Panc1 (cell line): Measurements from ENCODE around the gene ARF4. TPM values are rescaled to one million over a fixed set of nuclear protein-coding genes. Genes with fewer than 3 reads are reported as not detected.

Source experiments
- ATAC-seq: fragments of 200-7000 bp; cut with Tn5 transposase; 2 replicates; pipeline ENCODE4 v1.9.1; 2020; ENCODE audit warnings: mild to moderate bottlenecking, moderate library complexity
- BruUV-seq: library from RNA; stranded (reverse); fragments of 400-500 nt; replicated peaks from 2 replicates; lab custom pipeline; 2021; lab: Mats Ljungman, UMichigan
- CTCF ChIA-PET: fragments of 300-600 bp; sonication (Branson Sonifier 250); formaldehyde crosslinking; loops from one replicate; lab custom pipeline; 2022; ENCODE audit warnings: antibody characterized with exemption; lab: Charles Lee
- POLR2A ChIA-PET: fragments of 300-600 bp; sonication (Branson Sonifier 250); formaldehyde crosslinking; loops from one replicate; lab custom pipeline; 2022; ENCODE audit warnings: antibody characterized with exemption; lab: Charles Lee
- DNase-seq: peaks from one replicate; pipeline ENCODE4 v3.0.0-alpha.2; 2010; ENCODE audit warnings: low read depth, low spot score
- H3K27ac ChIP-seq: 2 replicates; pipeline ENCODE4 v1.5.1; 2011; ENCODE audit warnings: mild to moderate bottlenecking, low read length, inconsistent platforms
- H3K27me3 ChIP-seq: fragments of 200-500 bp; sonication (Bioruptor generic); 2 replicates; pipeline ENCODE4 v1.6.0; 2014; ENCODE audit warnings: low read length, inconsistent platforms; ENCODE audit not compliant: control insufficient read depth, insufficient read depth
- H3K36me3 ChIP-seq: fragments of 200-500 bp; sonication (Bioruptor generic); 2 replicates; pipeline ENCODE4 v1.5.1; 2014; ENCODE audit warnings: inconsistent platforms, mild to moderate bottlenecking, low read length, moderate library complexity; ENCODE audit not compliant: control insufficient read depth, insufficient read depth
- H3K4me1 ChIP-seq: 2 replicates; pipeline ENCODE4 v1.5.1; 2011; ENCODE audit warnings: inconsistent platforms, mild to moderate bottlenecking, low read length, moderate library complexity; ENCODE audit not compliant: control insufficient read depth, insufficient read depth
- H3K4me3 ChIP-seq, 2 experiments: 2 replicates each; pipeline ENCODE4 v1.5.1; 2011 to 2012; ENCODE audit warnings: low read depth in 2 of 2, low read length in 2 of 2, mild to moderate bottlenecking in 2 of 2, inconsistent platforms in 1 of 2, moderate library complexity in 1 of 2
- H3K9me3 ChIP-seq: fragments of 200-500 bp; sonication (Bioruptor generic); 2 replicates; pipeline ENCODE4 v1.5.1; 2014; ENCODE audit warnings: low read depth, mild to moderate bottlenecking, inconsistent platforms, low read length, moderate library complexity; ENCODE audit not compliant: control insufficient read depth, insufficient read depth
- CTCF ChIP-seq: fragments of 450-650 bp; IDR thresholded peaks from 2 replicates; pipeline ENCODE4 v1.5.1; 2017; ENCODE audit warnings: mild to moderate bottlenecking
- POLR2AphosphoS5 ChIP-seq: IDR thresholded peaks from 2 replicates; pipeline ENCODE4 v1.6.1; 2012; ENCODE audit warnings: mild to moderate bottlenecking, low read depth, low read length, moderate library complexity
- SIN3A ChIP-seq: IDR thresholded peaks from 2 replicates; pipeline ENCODE4 v1.6.1; 2012; ENCODE audit warnings: low read depth, mild to moderate bottlenecking, low read length, moderate library complexity, borderline replicate concordance; ENCODE audit not compliant: insufficient read depth
- TCF7L2 ChIP-seq: IDR thresholded peaks from 2 replicates; pipeline ENCODE4 v1.6.1; 2011; ENCODE audit warnings: mild to moderate bottlenecking, low read depth, low read length, inconsistent platforms
- in situ Hi-C: cut with HindIII; loops from 2 replicates; pipeline ENCODE4 v1.10.0; 2016; ENCODE audit warnings: low sequenced_read_pairs, low pct_unique_long_range_greater_than_20kb
- intact Hi-C: fragments of 100-400 bp; cut with micrococcal nuclease; formaldehyde crosslinking; loops from one replicate; pipeline ENCODE4 v1.10.0; 2022; ENCODE audit not compliant: unreplicated experiment
- total RNA-seq: library from RNA; stranded (reverse); gene quantifications from one replicate; pipeline ENCODE4 v1.2.1, GENCODE V29; 2021; ENCODE audit not compliant: unreplicated experiment
- TF ChIP-seq, protein P1 (sequence below), 2 experiments: IDR thresholded peaks; 2 replicates each; pipeline ENCODE4 v1.6.1; 2011 to 2012; ENCODE audit warnings: low read depth in 2 of 2, control low read depth in 1 of 2, low read length in 1 of 2, mild to moderate bottlenecking in 1 of 2, moderate library complexity in 1 of 2; ENCODE audit not compliant: insufficient read depth in 1 of 2

The ARF4 gene
- total RNA-seq, 1 experiment from 2014 or later = 126 TPM

DNA sequence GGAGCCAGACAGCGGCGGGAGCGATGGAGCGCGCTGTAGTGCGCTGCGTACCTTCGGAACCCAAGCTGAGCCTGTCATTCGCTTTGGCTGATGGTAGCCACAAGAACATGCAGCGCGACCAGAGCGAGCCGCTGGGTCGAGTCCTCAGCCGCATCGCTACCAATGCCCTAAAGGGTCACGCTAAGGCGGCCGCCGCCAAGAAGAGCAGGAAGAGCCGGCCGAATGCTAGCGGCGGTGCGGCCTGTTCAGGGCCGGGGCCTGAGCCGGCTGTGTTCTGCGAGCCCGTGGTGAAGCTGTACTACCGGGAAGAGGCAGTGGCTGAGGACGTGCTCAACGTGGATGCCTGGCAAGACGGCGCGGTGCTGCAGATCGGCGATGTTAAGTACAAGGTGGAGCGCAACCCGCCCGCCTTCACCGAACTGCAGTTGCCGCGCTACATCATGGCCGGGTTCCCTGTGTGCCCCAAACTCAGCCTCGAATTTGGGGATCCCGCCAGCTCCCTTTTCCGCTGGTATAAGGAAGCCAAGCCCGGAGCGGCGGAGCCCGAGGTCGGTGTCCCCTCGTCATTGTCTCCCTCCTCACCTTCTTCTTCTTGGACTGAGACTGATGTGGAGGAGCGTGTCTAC lies 40.6 kb downstream of the ARF4 start:
- ChIA-PET CTCF (no interaction called here), POLR2A (no interaction called here)
- no peaks in the 10 kb centered on the region for H3K9me3 ChIP-seq
- H3K27me3 ChIP-seq = no peaks in the 10 kb centered on the region
- H3K27ac ChIP-seq = peak overlapping the region; percentile 97
- intact Hi-C loops = loop anchor here (10.0 kb wide), 1 partner anchor 152 kb away; no protein-coding TSS in a partner anchor
- in situ Hi-C loops = no loop called here
- peaks cover 4% of the 10 kb centered on the region; the same call in 1 of the 2 replicates for H3K4me1 ChIP-seq
- DNase-seq (no peak), ATAC-seq (peak; percentile 67)
- peak overlapping the region; percentile 67 to 85 for H3K4me3 ChIP-seq
- TF ChIP-seq CTCF (no peak), SIN3A (no peak)
- peaks cover 10% of the 10 kb centered on the region for H3K36me3 ChIP-seq
- no TSS peak for BruUV-seq

- Histone ChIP-seq H3K4me1 (peaks cover 4% of the 10 kb centered on the region; the same call in 1 of the 2 replicates), H3K4me3 (peak within 1 kb of the TSS; percentile 67 to 85), H3K27ac (peak within 1 kb of the TSS; percentile 97), H3K36me3 (peaks cover 4% of the 10 kb centered on the region), H3K27me3 (no peaks in the 10 kb centered on the region), H3K9me3 (no peaks in the 10 kb centered on the region)
- TF ChIP-seq TCF7L2 (0 out of 2 replicates have a peak, but pooled peaks have one; percentile 29), CTCF (no peak), POLR2AphosphoS5 (peak; percentile 67), SIN3A (0 out of 2 replicates have a peak, but pooled peaks have one; percentile 71)
- TF ChIP-seq, protein P1, sequence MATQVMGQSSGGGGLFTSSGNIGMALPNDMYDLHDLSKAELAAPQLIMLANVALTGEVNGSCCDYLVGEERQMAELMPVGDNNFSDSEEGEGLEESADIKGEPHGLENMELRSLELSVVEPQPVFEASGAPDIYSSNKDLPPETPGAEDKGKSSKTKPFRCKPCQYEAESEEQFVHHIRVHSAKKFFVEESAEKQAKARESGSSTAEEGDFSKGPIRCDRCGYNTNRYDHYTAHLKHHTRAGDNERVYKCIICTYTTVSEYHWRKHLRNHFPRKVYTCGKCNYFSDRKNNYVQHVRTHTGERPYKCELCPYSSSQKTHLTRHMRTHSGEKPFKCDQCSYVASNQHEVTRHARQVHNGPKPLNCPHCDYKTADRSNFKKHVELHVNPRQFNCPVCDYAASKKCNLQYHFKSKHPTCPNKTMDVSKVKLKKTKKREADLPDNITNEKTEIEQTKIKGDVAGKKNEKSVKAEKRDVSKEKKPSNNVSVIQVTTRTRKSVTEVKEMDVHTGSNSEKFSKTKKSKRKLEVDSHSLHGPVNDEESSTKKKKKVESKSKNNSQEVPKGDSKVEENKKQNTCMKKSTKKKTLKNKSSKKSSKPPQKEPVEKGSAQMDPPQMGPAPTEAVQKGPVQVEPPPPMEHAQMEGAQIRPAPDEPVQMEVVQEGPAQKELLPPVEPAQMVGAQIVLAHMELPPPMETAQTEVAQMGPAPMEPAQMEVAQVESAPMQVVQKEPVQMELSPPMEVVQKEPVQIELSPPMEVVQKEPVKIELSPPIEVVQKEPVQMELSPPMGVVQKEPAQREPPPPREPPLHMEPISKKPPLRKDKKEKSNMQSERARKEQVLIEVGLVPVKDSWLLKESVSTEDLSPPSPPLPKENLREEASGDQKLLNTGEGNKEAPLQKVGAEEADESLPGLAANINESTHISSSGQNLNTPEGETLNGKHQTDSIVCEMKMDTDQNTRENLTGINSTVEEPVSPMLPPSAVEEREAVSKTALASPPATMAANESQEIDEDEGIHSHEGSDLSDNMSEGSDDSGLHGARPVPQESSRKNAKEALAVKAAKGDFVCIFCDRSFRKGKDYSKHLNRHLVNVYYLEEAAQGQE (IDR thresholded peaks at IDR 0.05; ENCODE audit: insufficient read depth in 1 of 2, low read depth in 2 of 2, low read length in 1 of 2) = no peak
- POLR2A ChIA-PET = no interaction called here
- intact Hi-C loops (loop anchor here (10.0 kb wide), 1 partner anchor 151 kb away; no protein-coding TSS in a partner anchor), in situ Hi-C loops (no loop called here)
- ATAC-seq (peak; percentile 91), DNase-seq (peak; percentile 88)
- CTCF ChIA-PET = no interaction called here
- BruUV-seq = no TSS peak
These were observed 41.2 kb downstream of the ARF4 start, which contains the start of gene PDE12 for GRCh38 chr3:57555738-57556458. Gene PDE12, plus strand, starts transcription at chr3:57556274. Its CDS starts 106 bp downstream, at chr3:57556380.
